GM23338 (cell line): ENCODE data around the gene MAP7D1. TPM values are rescaled to one million over a fixed set of nuclear protein-coding genes. Genes with fewer than 3 reads are reported as not detected.

Source experiments
- ATAC-seq: fragments of 200-7000 bp; cut with Tn5 transposase; 3 replicates; pipeline ENCODE4 v1.9.1; 2020
- DNase-seq: peaks from one replicate; pipeline ENCODE4 v3.0.0-alpha.2; 2015; ENCODE audit warnings: low spot score
- H2AFZ ChIP-seq: fragments of 200-600 bp; sonication (generic); 2 replicates; pipeline ENCODE4 v1.8.0; 2016; ENCODE audit warnings: antibody characterized with exemption, mild to moderate bottlenecking, moderate library complexity
- H3F3A ChIP-seq: fragments of 200-600 bp; sonication (generic); replicated peaks from 2 replicates; pipeline ENCODE4 v1.8.0; 2017; ENCODE audit warnings: antibody characterized with exemption, mixed run types, low read depth
- H3K27ac ChIP-seq: fragments of 200-600 bp; sonication (generic); 2 replicates; pipeline ENCODE4 v1.6.1; 2016; ENCODE audit warnings: low read depth
- H3K27me3 ChIP-seq: fragments of 200-600 bp; sonication (generic); 2 replicates; pipeline ENCODE4 v1.8.0; 2016; ENCODE audit warnings: mild to moderate bottlenecking, mixed run types, moderate library complexity; ENCODE audit not compliant: insufficient read depth
- H3K36me3 ChIP-seq: fragments of 200-600 bp; sonication (generic); 2 replicates; pipeline ENCODE4 v1.8.0; 2016; ENCODE audit warnings: mild to moderate bottlenecking; ENCODE audit not compliant: insufficient read depth
- H3K4me1 ChIP-seq: fragments of 200-600 bp; sonication (generic); 2 replicates; pipeline ENCODE4 v1.8.0; 2016; ENCODE audit warnings: mild to moderate bottlenecking, moderate library complexity; ENCODE audit not compliant: insufficient read depth
- H3K4me2 ChIP-seq: fragments of 200-600 bp; sonication (generic); 2 replicates; pipeline ENCODE4 v1.7.1; 2017; ENCODE audit warnings: mixed run types
- H3K4me3 ChIP-seq: fragments of 200-600 bp; sonication (generic); 2 replicates; pipeline ENCODE4 v1.6.1; 2016; ENCODE audit warnings: mixed run types
- H3K79me2 ChIP-seq: fragments of 200-600 bp; sonication (generic); replicated peaks from 2 replicates; pipeline ENCODE4 v1.8.0; 2017; ENCODE audit warnings: mild to moderate bottlenecking; ENCODE audit not compliant: insufficient read depth
- H3K9me2 ChIP-seq: fragments of 200-600 bp; sonication (generic); 2 replicates; pipeline ENCODE4 v1.8.0; 2017; ENCODE audit not compliant: insufficient read depth
- H4K20me1 ChIP-seq: fragments of 200-600 bp; sonication (generic); replicated peaks from 2 replicates; pipeline ENCODE4 v1.8.0; 2017; ENCODE audit warnings: mild to moderate bottlenecking; ENCODE audit not compliant: insufficient read depth
- H3K27ac Mint-ChIP-seq: 2 replicates; pipeline ENCODE4 v1.8.0; 2020; ENCODE audit warnings: inconsistent platforms, mild to moderate bottlenecking, moderate library complexity, mixed read lengths
- H3K27me3 Mint-ChIP-seq: 3 replicates; pipeline ENCODE4 v1.8.0; 2022; ENCODE audit warnings: low read depth, mild to moderate bottlenecking, moderate library complexity, mixed read lengths, inconsistent platforms; ENCODE audit not compliant: insufficient read depth, poor library complexity
- H3K36me3 Mint-ChIP-seq: 3 replicates; pipeline ENCODE4 v1.8.0; 2021; ENCODE audit warnings: low read depth, mild to moderate bottlenecking, inconsistent platforms, moderate library complexity, mixed read lengths
- H3K4me1 Mint-ChIP-seq: 3 replicates; pipeline ENCODE4 v1.8.0; 2020; ENCODE audit warnings: mild to moderate bottlenecking, inconsistent platforms, mixed read lengths
- H3K4me3 Mint-ChIP-seq: 3 replicates; pipeline ENCODE4 v1.8.0; 2021; ENCODE audit warnings: moderate library complexity, mild to moderate bottlenecking, inconsistent platforms, mixed read lengths
- H3K9me3 Mint-ChIP-seq: 3 replicates; pipeline ENCODE4 v1.8.0; 2020; ENCODE audit warnings: moderate library complexity, mild to moderate bottlenecking, inconsistent platforms, mixed read lengths
- EZH2 ChIP-seq: fragments of 200-600 bp; sonication (generic); IDR thresholded peaks from one replicate; pipeline ENCODE4 v1.8.0; 2017; ENCODE audit warnings: antibody characterized with exemption, mild to moderate bottlenecking, low read depth; ENCODE audit not compliant: unreplicated experiment
- EZH2phosphoT487 ChIP-seq: fragments of 200-600 bp; sonication (generic); IDR thresholded peaks from one replicate; pipeline ENCODE4 v1.8.1; 2018; ENCODE audit warnings: antibody characterized with exemption; ENCODE audit not compliant: unreplicated experiment
- POLR2AphosphoS5 ChIP-seq: IDR thresholded peaks from 2 replicates; pipeline ENCODE4 v1.6.1; 2016; ENCODE audit warnings: antibody characterized with exemption, low read depth
- STAT1 ChIP-seq: IDR thresholded peaks from one replicate; pipeline ENCODE4 v1.6.1; 2016; ENCODE audit warnings: antibody characterized with exemption; ENCODE audit not compliant: unreplicated experiment
- ZNF114 ChIP-seq: fragments of 250-450 bp; sonication (Bioruptor Pico); IDR thresholded peaks from 2 replicates; pipeline ENCODE4 v1.5.0; 2020; ENCODE audit warnings: mild to moderate bottlenecking, moderate library complexity
- polyA plus RNA-seq: library from polyadenylated mRNA; unstranded; fragments of >200 nt; fragmentation: Nextera tagmentation; extraction: Ambion mirVana; gene quantifications from 2 replicates; pipeline ENCODE4 v1.2.1, GENCODE V29; 2016
- total RNA-seq: library from RNA; depleted of rRNA; stranded (reverse); fragments of >200 nt; shearing (Covaris generic); gene quantifications from 2 replicates; pipeline ENCODE4 v1.2.3, GENCODE V29; 2014
- TF ChIP-seq, protein P1 (sequence below): fragments of 250-450 bp; sonication (Bioruptor Pico); IDR thresholded peaks from 2 replicates; pipeline ENCODE4 v1.5.0; 2020; ENCODE audit warnings: mild to moderate bottlenecking, moderate library complexity
- TF ChIP-seq, protein P2 (sequence below): IDR thresholded peaks from one replicate; pipeline ENCODE4 v1.6.1; 2018; ENCODE audit warnings: antibody characterized with exemption; ENCODE audit not compliant: unreplicated experiment
- TF ChIP-seq, protein P3 (sequence below): IDR thresholded peaks from 2 replicates; pipeline ENCODE4 v1.6.1; 2016; ENCODE audit warnings: antibody characterized with exemption

Gene MAP7D1
- total and polyA plus RNA-seq, 2 experiments from 2014 or later: 13.8 to 59.8 TPM

DNA sequence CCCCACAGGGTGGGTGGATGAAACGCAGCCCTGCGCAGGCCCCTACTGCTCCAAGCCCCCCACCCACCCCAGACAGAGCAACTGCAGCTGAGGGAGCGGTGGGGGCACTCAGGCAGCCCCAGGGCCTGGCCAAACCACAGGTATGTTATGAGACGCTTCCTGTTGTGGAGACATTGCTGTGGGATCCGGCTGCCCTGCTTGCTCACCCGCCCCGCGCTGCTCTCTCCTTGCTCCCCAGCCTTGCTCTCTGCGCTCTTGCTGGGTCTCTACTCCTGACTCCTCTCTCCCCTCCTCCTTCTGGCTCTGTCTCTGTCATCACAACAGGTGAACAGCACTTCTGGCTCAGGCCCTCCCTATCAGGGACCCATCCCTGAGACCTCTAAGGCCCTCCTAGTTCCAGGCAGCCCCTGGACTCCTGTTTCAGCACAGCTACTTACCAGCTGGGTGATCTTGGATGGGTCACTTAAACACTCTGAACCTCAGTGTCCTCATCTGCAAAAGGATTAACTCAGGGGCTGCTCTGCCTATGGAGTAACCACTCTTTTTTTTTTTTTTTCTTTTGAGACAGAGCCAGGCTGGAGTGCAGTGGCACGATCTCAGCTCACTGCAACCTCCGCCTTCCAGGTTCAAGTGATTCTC, 46.8 kb upstream of the MAP7D1 start (continued):
- TF ChIP-seq, protein P1, sequence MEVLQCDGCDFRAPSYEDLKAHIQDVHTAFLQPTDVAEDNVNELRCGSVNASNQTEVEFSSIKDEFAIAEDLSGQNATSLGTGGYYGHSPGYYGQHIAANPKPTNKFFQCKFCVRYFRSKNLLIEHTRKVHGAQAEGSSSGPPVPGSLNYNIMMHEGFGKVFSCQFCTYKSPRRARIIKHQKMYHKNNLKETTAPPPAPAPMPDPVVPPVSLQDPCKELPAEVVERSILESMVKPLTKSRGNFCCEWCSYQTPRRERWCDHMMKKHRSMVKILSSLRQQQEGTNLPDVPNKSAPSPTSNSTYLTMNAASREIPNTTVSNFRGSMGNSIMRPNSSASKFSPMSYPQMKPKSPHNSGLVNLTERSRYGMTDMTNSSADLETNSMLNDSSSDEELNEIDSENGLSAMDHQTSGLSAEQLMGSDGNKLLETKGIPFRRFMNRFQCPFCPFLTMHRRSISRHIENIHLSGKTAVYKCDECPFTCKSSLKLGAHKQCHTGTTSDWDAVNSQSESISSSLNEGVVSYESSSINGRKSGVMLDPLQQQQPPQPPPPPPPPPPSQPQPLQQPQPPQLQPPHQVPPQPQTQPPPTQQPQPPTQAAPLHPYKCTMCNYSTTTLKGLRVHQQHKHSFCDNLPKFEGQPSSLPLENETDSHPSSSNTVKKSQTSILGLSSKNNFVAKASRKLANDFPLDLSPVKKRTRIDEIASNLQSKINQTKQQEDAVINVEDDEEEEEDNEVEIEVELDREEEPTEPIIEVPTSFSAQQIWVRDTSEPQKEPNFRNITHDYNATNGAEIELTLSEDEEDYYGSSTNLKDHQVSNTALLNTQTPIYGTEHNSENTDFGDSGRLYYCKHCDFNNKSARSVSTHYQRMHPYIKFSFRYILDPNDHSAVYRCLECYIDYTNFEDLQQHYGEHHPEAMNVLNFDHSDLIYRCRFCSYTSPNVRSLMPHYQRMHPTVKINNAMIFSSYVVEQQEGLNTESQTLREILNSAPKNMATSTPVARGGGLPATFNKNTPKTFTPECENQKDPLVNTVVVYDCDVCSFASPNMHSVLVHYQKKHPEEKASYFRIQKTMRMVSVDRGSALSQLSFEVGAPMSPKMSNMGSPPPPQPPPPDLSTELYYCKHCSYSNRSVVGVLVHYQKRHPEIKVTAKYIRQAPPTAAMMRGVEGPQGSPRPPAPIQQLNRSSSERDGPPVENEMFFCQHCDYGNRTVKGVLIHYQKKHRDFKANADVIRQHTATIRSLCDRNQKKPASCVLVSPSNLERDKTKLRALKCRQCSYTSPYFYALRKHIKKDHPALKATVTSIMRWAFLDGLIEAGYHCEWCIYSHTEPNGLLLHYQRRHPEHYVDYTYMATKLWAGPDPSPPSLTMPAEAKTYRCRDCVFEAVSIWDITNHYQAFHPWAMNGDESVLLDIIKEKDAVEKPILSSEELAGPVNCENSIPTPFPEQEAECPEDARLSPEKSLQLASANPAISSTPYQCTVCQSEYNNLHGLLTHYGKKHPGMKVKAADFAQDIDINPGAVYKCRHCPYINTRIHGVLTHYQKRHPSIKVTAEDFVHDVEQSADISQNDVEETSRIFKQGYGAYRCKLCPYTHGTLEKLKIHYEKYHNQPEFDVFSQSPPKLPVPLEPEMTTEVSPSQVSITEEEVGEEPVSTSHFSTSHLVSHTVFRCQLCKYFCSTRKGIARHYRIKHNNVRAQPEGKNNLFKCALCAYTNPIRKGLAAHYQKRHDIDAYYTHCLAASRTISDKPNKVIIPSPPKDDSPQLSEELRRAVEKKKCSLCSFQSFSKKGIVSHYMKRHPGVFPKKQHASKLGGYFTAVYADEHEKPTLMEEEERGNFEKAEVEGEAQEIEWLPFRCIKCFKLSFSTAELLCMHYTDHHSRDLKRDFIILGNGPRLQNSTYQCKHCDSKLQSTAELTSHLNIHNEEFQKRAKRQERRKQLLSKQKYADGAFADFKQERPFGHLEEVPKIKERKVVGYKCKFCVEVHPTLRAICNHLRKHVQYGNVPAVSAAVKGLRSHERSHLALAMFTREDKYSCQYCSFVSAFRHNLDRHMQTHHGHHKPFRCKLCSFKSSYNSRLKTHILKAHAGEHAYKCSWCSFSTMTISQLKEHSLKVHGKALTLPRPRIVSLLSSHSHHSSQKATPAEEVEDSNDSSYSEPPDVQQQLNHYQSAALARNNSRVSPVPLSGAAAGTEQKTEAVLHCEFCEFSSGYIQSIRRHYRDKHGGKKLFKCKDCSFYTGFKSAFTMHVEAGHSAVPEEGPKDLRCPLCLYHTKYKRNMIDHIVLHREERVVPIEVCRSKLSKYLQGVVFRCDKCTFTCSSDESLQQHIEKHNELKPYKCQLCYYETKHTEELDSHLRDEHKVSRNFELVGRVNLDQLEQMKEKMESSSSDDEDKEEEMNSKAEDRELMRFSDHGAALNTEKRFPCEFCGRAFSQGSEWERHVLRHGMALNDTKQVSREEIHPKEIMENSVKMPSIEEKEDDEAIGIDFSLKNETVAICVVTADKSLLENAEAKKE (CRISPR knock-in tag): no peak

DNA sequence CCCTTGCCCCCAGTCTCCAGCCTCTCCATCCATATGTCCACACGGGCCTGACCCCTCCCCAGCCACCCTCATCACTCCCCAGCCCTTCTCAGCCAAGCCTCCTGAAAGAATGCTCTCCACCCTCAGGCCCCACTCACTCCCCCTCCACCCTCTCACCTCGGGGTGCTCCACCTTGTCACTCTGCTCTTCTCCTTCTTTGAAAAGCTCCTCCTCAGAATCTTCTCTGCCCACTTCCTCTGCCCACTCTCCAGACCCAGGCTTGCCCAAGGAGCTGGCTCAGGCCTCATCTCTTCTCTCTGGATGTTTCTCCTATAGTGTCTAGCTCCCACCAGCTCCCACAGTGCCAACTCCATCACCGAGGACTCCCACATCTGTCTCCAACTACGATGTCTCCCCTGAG, 44.8 kb upstream of the MAP7D1 start:
- no peaks in the 10 kb centered on the region for H3K27me3 ChIP-seq
- no peak overlapping the region for H3K4me2 ChIP-seq
- no peaks in the 10 kb centered on the region for H3K9me2 ChIP-seq
- no peak for ATAC-seq
- H3K4me1 Mint-ChIP-seq: no peaks in the 10 kb centered on the region; the same call in 2 of the 3 replicates
- no peak overlapping the region for H2AFZ ChIP-seq
- H3K36me3 ChIP-seq: no peaks in the 10 kb centered on the region
- no peaks in the 10 kb centered on the region for H3K4me1 ChIP-seq
- H3K27ac ChIP-seq: no peak overlapping the region
- H3K4me3 ChIP-seq: no peak overlapping the region
- DNase-seq: no peak
- H3K4me3 Mint-ChIP-seq: no peak overlapping the region
- no peaks in the 10 kb centered on the region for H3F3A ChIP-seq
- H3K79me2 ChIP-seq: no peaks in the 10 kb centered on the region
- H3K9me3 Mint-ChIP-seq: no peaks in the 10 kb centered on the region
- no peak overlapping the region for H3K27ac Mint-ChIP-seq
- H3K36me3 Mint-ChIP-seq: no peaks in the 10 kb centered on the region; the same call in 2 of the 3 replicates
- H4K20me1 ChIP-seq: no peaks in the 10 kb centered on the region
- H3K27me3 Mint-ChIP-seq: peaks cover 5% of the 10 kb centered on the region
- TF ChIP-seq, protein P2, sequence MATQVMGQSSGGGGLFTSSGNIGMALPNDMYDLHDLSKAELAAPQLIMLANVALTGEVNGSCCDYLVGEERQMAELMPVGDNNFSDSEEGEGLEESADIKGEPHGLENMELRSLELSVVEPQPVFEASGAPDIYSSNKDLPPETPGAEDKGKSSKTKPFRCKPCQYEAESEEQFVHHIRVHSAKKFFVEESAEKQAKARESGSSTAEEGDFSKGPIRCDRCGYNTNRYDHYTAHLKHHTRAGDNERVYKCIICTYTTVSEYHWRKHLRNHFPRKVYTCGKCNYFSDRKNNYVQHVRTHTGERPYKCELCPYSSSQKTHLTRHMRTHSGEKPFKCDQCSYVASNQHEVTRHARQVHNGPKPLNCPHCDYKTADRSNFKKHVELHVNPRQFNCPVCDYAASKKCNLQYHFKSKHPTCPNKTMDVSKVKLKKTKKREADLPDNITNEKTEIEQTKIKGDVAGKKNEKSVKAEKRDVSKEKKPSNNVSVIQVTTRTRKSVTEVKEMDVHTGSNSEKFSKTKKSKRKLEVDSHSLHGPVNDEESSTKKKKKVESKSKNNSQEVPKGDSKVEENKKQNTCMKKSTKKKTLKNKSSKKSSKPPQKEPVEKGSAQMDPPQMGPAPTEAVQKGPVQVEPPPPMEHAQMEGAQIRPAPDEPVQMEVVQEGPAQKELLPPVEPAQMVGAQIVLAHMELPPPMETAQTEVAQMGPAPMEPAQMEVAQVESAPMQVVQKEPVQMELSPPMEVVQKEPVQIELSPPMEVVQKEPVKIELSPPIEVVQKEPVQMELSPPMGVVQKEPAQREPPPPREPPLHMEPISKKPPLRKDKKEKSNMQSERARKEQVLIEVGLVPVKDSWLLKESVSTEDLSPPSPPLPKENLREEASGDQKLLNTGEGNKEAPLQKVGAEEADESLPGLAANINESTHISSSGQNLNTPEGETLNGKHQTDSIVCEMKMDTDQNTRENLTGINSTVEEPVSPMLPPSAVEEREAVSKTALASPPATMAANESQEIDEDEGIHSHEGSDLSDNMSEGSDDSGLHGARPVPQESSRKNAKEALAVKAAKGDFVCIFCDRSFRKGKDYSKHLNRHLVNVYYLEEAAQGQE: no peak
- TF ChIP-seq STAT1: no peak
- no peak for TF ChIP-seq POLR2AphosphoS5
- no peak for TF ChIP-seq ZNF114 (CRISPR knock-in tag)
- TF ChIP-seq, protein P3, sequence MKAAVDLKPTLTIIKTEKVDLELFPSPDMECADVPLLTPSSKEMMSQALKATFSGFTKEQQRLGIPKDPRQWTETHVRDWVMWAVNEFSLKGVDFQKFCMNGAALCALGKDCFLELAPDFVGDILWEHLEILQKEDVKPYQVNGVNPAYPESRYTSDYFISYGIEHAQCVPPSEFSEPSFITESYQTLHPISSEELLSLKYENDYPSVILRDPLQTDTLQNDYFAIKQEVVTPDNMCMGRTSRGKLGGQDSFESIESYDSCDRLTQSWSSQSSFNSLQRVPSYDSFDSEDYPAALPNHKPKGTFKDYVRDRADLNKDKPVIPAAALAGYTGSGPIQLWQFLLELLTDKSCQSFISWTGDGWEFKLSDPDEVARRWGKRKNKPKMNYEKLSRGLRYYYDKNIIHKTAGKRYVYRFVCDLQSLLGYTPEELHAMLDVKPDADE: no peak
- no peak for TF ChIP-seq EZH2phosphoT487
- no peak for TF ChIP-seq EZH2
